K562 (cell line): Measurements from ENCODE around the gene IL34. TPM values are rescaled to one million over a fixed set of nuclear protein-coding genes. Genes with fewer than 3 reads are reported as not detected.

Source experiments
- ATAC-seq: fragments of 200-7000 bp; cut with Tn5 transposase; 3 replicates; pipeline ENCODE4 v1.9.1; 2020; ENCODE audit warnings: moderate library complexity
- BruUV-seq: library from RNA; stranded (reverse); fragments of 400-500 nt; replicated peaks from 2 replicates; lab custom pipeline; 2021; lab: Mats Ljungman, UMichigan
- CTCF ChIA-PET: fragments of 300-600 bp; formaldehyde crosslinking; extraction: SDS; loops from one replicate; lab custom pipeline; 2021; ENCODE audit warnings: low intra/inter-chr PET ratio; lab: Yijun Ruan, JAX
- POLR2A ChIA-PET: fragments of 300-600, 350-650 bp; sonication (Branson Sonifier 250); formaldehyde crosslinking; extraction: SDS; loops from one replicate; lab custom pipeline; 2021; ENCODE audit warnings: antibody characterized with exemption, inconsistent platforms; lab: Yijun Ruan, JAX
- DNase-seq, 4 experiments: peaks; one replicate each; pipeline versions ENCODE4 v3.0.0 to v3.0.0-alpha.2; 2011 to 2018; ENCODE audit warnings: low spot score in 3 of 4, mixed read lengths in 3 of 4; ENCODE audit errors: extremely low read depth in 1 of 4
- FAIRE-seq: peaks from 2 replicates; lab custom pipeline; 2011; peaks lifted over from hg19 to GRCh38; lab: Jason Lieb, UNC
- H2AFZ ChIP-seq: 2 replicates; pipeline ENCODE4 v1.6.0; 2011; ENCODE audit warnings: low read depth, low read length, control low read depth, inconsistent platforms
- H3K27ac ChIP-seq: fragments of 200-600 bp; 3 replicates; pipeline ENCODE4 v1.8.0; 2011; ENCODE audit warnings: low read depth, mild to moderate bottlenecking, control low read depth, inconsistent platforms, low read length, moderate library complexity, mixed read lengths; ENCODE audit errors: extremely low read depth
- H3K27me3 ChIP-seq, 2 experiments: fragments of 300-600 bp in 1 of 2; 2 replicates in 1 of 2; 3 replicates in 1 of 2; pipeline versions ENCODE4 v1.6.0 to v1.8.0; 2011; ENCODE audit warnings: inconsistent platforms in 2 of 2, low read length in 2 of 2, mild to moderate bottlenecking in 1 of 2, mixed read lengths in 1 of 2, moderate library complexity in 1 of 2; ENCODE audit not compliant: control insufficient read depth in 2 of 2, insufficient read depth in 2 of 2
- H3K36me3 ChIP-seq: fragments of 300-600 bp; 3 replicates; pipeline ENCODE4 v1.8.0; 2011; ENCODE audit warnings: mild to moderate bottlenecking, low read length, inconsistent platforms; ENCODE audit not compliant: control insufficient read depth, insufficient read depth
- H3K4me1 ChIP-seq, 2 experiments: fragments of 200-600 bp in 1 of 2; replicated peaks in 1 of 2; 2 replicates in 1 of 2; 3 replicates in 1 of 2; pipeline versions ENCODE4 v1.5.1 to v1.8.0; 2011; ENCODE audit warnings: inconsistent platforms in 2 of 2, low read length in 2 of 2, mild to moderate bottlenecking in 1 of 2, mixed read lengths in 1 of 2, moderate library complexity in 1 of 2; ENCODE audit not compliant: control insufficient read depth in 2 of 2, insufficient read depth in 2 of 2
- H3K4me2 ChIP-seq: 2 replicates; pipeline ENCODE4 v1.6.1; 2011; ENCODE audit warnings: low read length, control low read depth, inconsistent platforms, mixed read lengths; ENCODE audit not compliant: insufficient read depth
- H3K4me3 ChIP-seq: fragments of 200-600 bp; sonication (generic), shearing (Covaris generic); 2 replicates; pipeline ENCODE4 v1.5.1; 2016; ENCODE audit warnings: control low read depth, inconsistent platforms
- H3K79me2 ChIP-seq: fragments of 200-600 bp; 3 replicates; pipeline ENCODE4 v1.8.0; 2011; ENCODE audit warnings: low read length, inconsistent platforms; ENCODE audit not compliant: control insufficient read depth, insufficient read depth
- H3K9ac ChIP-seq, 2 experiments: 2 replicates each; pipeline versions ENCODE4 v1.6.0 to v1.6.1; 2011; ENCODE audit warnings: low read depth in 2 of 2, low read length in 2 of 2, control low read depth in 1 of 2, inconsistent platforms in 1 of 2, mild to moderate bottlenecking in 1 of 2, mixed read lengths in 1 of 2; ENCODE audit not compliant: insufficient read depth in 1 of 2
- H3K9me1 ChIP-seq: one replicate; pipeline ENCODE4 v1.6.0; 2011; ENCODE audit warnings: inconsistent platforms, mild to moderate bottlenecking, low read length, moderate library complexity; ENCODE audit not compliant: control insufficient read depth, insufficient read depth
- H3K9me3 ChIP-seq: replicated peaks from 2 replicates; pipeline ENCODE4 v1.5.1; 2011; ENCODE audit warnings: low read depth, low read length, inconsistent platforms; ENCODE audit not compliant: control insufficient read depth, insufficient read depth
- H4K20me1 ChIP-seq: replicated peaks from 2 replicates; pipeline ENCODE4 v1.6.1; 2011; ENCODE audit warnings: low read length, inconsistent platforms, mixed read lengths; ENCODE audit not compliant: control insufficient read depth, insufficient read depth
- ARNT ChIP-seq, 2 experiments: fragments of 450-650 bp; IDR thresholded peaks; 2 replicates each; pipeline ENCODE4 v1.6.1; 2016; ENCODE audit warnings: mild to moderate bottlenecking in 1 of 2
- ASH1L ChIP-seq: fragments of 450-650 bp; IDR thresholded peaks from 2 replicates; pipeline ENCODE4 v1.6.1; 2018; ENCODE audit warnings: borderline replicate concordance, mild to moderate bottlenecking, low read depth; ENCODE audit not compliant: partially characterized antibody
- ETS2 ChIP-seq: IDR thresholded peaks from 2 replicates; pipeline ENCODE4 v1.6.1; 2016; ENCODE audit warnings: borderline replicate concordance, missing genetic modification characterization, mild to moderate bottlenecking, moderate library complexity, missing compliant biosample characterization; ENCODE audit not compliant: poor library complexity, severe bottlenecking
- FUS ChIP-seq: fragments of 200-400 bp; formaldehyde crosslinking; optimal IDR thresholded peaks from 2 replicates; pipeline ENCODE3; 2017; ENCODE audit warnings: low read depth, low read length
- GTF2A2 ChIP-seq: IDR thresholded peaks from 2 replicates; pipeline ENCODE4 v1.6.1; 2016; ENCODE audit warnings: mild to moderate bottlenecking, missing genetic modification characterization, missing compliant biosample characterization
- JUN ChIP-seq, 2 experiments: sonication (generic) in 1 of 2; formaldehyde crosslinking in 1 of 2; IDR thresholded peaks; 2 replicates each; pipeline versions ENCODE4 v1.6.1 to v1.8.0; 2012 to 2022; ENCODE audit warnings: borderline replicate concordance in 2 of 2, mild to moderate bottlenecking in 2 of 2, improper control_type of control experiment in 1 of 2, low read depth in 1 of 2, low read length in 1 of 2, missing genetic modification reagents in 1 of 2
- MTA2 ChIP-seq: fragments of 450-650 bp; IDR thresholded peaks from 2 replicates; pipeline ENCODE4 v1.6.1; 2016; ENCODE audit warnings: low read depth
- NCOA1 ChIP-seq: fragments of 450-650 bp; IDR thresholded peaks from 2 replicates; pipeline ENCODE4 v1.6.1; 2016; ENCODE audit warnings: low read depth
- SAFB ChIP-seq: fragments of 200-400 bp; formaldehyde crosslinking; IDR thresholded peaks from 2 replicates; pipeline ENCODE4 v1.6.1; 2017; ENCODE audit warnings: low read depth, low read length, borderline replicate concordance
- STAT5B ChIP-seq: fragments of 250-450 bp; sonication (Bioruptor Pico); IDR thresholded peaks from 2 replicates; pipeline ENCODE4 v1.8.0; 2021; ENCODE audit warnings: mild to moderate bottlenecking, inconsistent platforms
- ZBTB26 ChIP-seq: fragments of 450-650 bp; formaldehyde crosslinking; IDR thresholded peaks from 2 replicates; pipeline ENCODE4 v1.4.0; 2022; ENCODE audit warnings: missing genetic modification characterization
- ZFPM2 ChIP-seq: fragments of 250-450 bp; sonication (Bioruptor Pico); IDR thresholded peaks from 2 replicates; pipeline ENCODE4 v1.5.1; 2022; ENCODE audit warnings: mild to moderate bottlenecking
- ZNF318 ChIP-seq, 2 experiments: fragments of 450-650 bp; IDR thresholded peaks; 2 replicates each; pipeline ENCODE4 v1.6.1; 2016; ENCODE audit warnings: mild to moderate bottlenecking in 2 of 2, borderline replicate concordance in 1 of 2, low read depth in 1 of 2, moderate library complexity in 1 of 2
- ZNF583 ChIP-seq: fragments of 250-450 bp; sonication (Bioruptor Pico); IDR thresholded peaks from 2 replicates; pipeline ENCODE4 v1.4.0; 2020
- WGBS: fragments of 100-300 bp; shearing (Covaris generic); methylation state at CpG from one replicate; pipeline ENCODE4 v1.1.6; 2016; ENCODE audit warnings: low coverage, mixed read lengths; ENCODE audit not compliant: insufficient coverage; ENCODE audit errors: missing lambda C conversion rate; 5-methylcytosine and 5-hydroxymethylcytosine counted together
- in situ Hi-C: fragments of 300-500 bp; cut with MboI; formaldehyde crosslinking; loops from 4 replicates; pipeline ENCODE4 v1.15.0; 2018; ENCODE audit warnings: inconsistent platforms, mixed read lengths
- intact Hi-C: fragments of 100-400 bp; cut with micrococcal nuclease; formaldehyde crosslinking; loops from 2 replicates; pipeline ENCODE4 v1.14.2; 2022
- polyA plus RNA-seq, 8 experiments: library from polyadenylated mRNA; depleted of rRNA in 4 of 8; stranded (reverse) in 5 of 8; unstranded in 3 of 8; fragments of >200 nt; fragmentation: Nextera tagmentation in 2 of 8; fragmentation: Illumina TruSeq in 1 of 8; extraction: Ambion mirVana in 2 of 8; extraction: Trizol in 1 of 8; gene quantifications; 2 replicates each; pipeline versions ENCODE4 v1.2.1 to v1.2.3, GENCODE V29; 2011 to 2014; ENCODE audit warnings: inconsistent platforms in 1 of 8, missing spikeins in 1 of 8
- total RNA-seq, 7 experiments: library from RNA; depleted of rRNA in 6 of 7; stranded (reverse); fragments of >200 nt in 6 of 7; fragmentation: Illumina TruSeq in 2 of 7; extraction: Trizol in 2 of 7; gene quantifications; 2 replicates each; pipeline versions ENCODE4 v1.2.1 to v1.2.3, GENCODE V29; 2011 to 2021; ENCODE audit warnings: low replicate concordance in 1 of 7

The IL34 gene
- total and polyA plus RNA-seq, 9 of the 15 experiments (the other 6 are each of a cell fraction or from before 2014, with no cell fraction given) = 0.07 to 0.18 (median 0.10) TPM; not detected in 6

GRCh38 chr16:70657956-70658355 is 11.6 kb downstream of the IL34 start:
- 51% methylated on average over 6 of the region's 7 CpGs for WGBS
- no peaks in the 10 kb centered on the region for H3K79me2 ChIP-seq
- no peak overlapping the region for H3K4me3 ChIP-seq
- in situ Hi-C loops (no loop called here), intact Hi-C loops (loop anchor here (10.0 kb wide), 1 partner anchor 133 kb away; the partner anchor contains the start of genes COG4 and SF3B3)
- H3K9me3 ChIP-seq = no peaks in the 10 kb centered on the region
- no TSS peak for BruUV-seq
- ATAC-seq (no peak), DNase-seq (no peak), FAIRE-seq (no peak)
- no peaks in the 10 kb centered on the region for H3K27me3 ChIP-seq
- H3K9ac ChIP-seq = no peak overlapping the region
- no peak overlapping the region for H2AFZ ChIP-seq
- peaks cover 6 to 44% of the 10 kb centered on the region in 2 experiments for H3K4me1 ChIP-seq
- H4K20me1 ChIP-seq = no peaks in the 10 kb centered on the region
- H3K27ac ChIP-seq = no peak overlapping the region
- H3K4me2 ChIP-seq = no peak overlapping the region
- ChIA-PET CTCF (no interaction called here), POLR2A (interaction anchor here (0.5 to 0.7 kb wide), 2 partner anchors 17 to 501 kb away, joined by 3 to 4 read pairs; no protein-coding TSS in a partner anchor)
- H3K9me1 ChIP-seq = no peaks in the 10 kb centered on the region
- peaks cover 2% of the 10 kb centered on the region; the same call in 1 of the 3 replicates for H3K36me3 ChIP-seq
- TF ChIP-seq ARNT (IDR thresholded peaks at IDR 0.05) (no peak), JUN (IDR thresholded peaks at IDR 0.05; ENCODE audit: borderline replicate concordance, low read depth, low read length) (no peak), JUN (CRISPR knock-in tag; IDR thresholded peaks at IDR 0.05; ENCODE audit: borderline replicate concordance) (no peak), STAT5B (CRISPR knock-in tag) (no peak), ZBTB26 (CRISPR knock-in tag) (no peak), FUS (no peak), ZFPM2 (CRISPR knock-in tag) (no peak), ETS2 (no peak), MTA2 (no peak), ZNF583 (CRISPR knock-in tag) (no peak), NCOA1 (no peak), ASH1L (no peak), GTF2A2 (no peak), SAFB (no peak), ZNF318 (IDR thresholded peaks at IDR 0.05; ENCODE audit: borderline replicate concordance in 1 of 2, low read depth in 1 of 2) (no peak)
